Osteocyte (in vitro differentiated cells): Measurements from ENCODE around the gene SNAP23. TPM values are rescaled to one million over a fixed set of nuclear protein-coding genes. Genes with fewer than 3 reads are reported as not detected.

Source experiments
- DNase-seq: peaks from one replicate; pipeline ENCODE4 v3.0.0; 2021; ENCODE audit warnings: mixed read lengths; ENCODE audit not compliant: unreplicated experiment; ENCODE audit errors: extremely low spot score
- H3K27ac Mint-ChIP-seq: one replicate; pipeline ENCODE4 v1.8.0; 2021; ENCODE audit warnings: mild to moderate bottlenecking, mixed read lengths; ENCODE audit not compliant: unreplicated experiment
- H3K27me3 Mint-ChIP-seq: one replicate; pipeline ENCODE4 v1.8.0; 2021; ENCODE audit warnings: mixed read lengths; ENCODE audit not compliant: unreplicated experiment
- H3K36me3 Mint-ChIP-seq: one replicate; pipeline ENCODE4 v1.8.0; 2021; ENCODE audit warnings: mixed read lengths; ENCODE audit not compliant: unreplicated experiment
- H3K4me1 Mint-ChIP-seq: one replicate; pipeline ENCODE4 v1.8.0; 2021; ENCODE audit warnings: mixed read lengths; ENCODE audit not compliant: unreplicated experiment
- H3K4me3 Mint-ChIP-seq: one replicate; pipeline ENCODE4 v1.8.0; 2021; ENCODE audit warnings: mild to moderate bottlenecking, moderate library complexity, mixed read lengths; ENCODE audit not compliant: unreplicated experiment
- H3K9me3 Mint-ChIP-seq: one replicate; pipeline ENCODE4 v1.8.0; 2021; ENCODE audit warnings: mixed read lengths; ENCODE audit not compliant: unreplicated experiment
- CTCF ChIP-seq: fragments of 200-600 bp; sonication (generic); IDR thresholded peaks from 2 replicates; pipeline ENCODE4 v1.5.0; 2021; ENCODE audit warnings: antibody characterized with exemption, mild to moderate bottlenecking, moderate library complexity
- total RNA-seq: library from RNA; stranded (reverse); gene quantifications from 2 replicates; pipeline ENCODE4 v1.2.1, GENCODE V29; 2021

SNAP23 gene
- total RNA-seq, 1 donor from 2014 or later: 72.7 TPM

GRCh38 chr15:42465520-42466259 is 29.7 kb upstream of the SNAP23 start:
- no peak for DNase-seq
- TF ChIP-seq CTCF: no peak
- Mint-ChIP-seq H3K27ac (no peak overlapping the region), H3K36me3 (peaks cover 8% of the 10 kb centered on the region), H3K9me3 (no peaks in the 10 kb centered on the region), H3K4me3 (no peak overlapping the region), H3K4me1 (peaks cover 7% of the 10 kb centered on the region), H3K27me3 (no peaks in the 10 kb centered on the region)

- H3K27ac Mint-ChIP-seq: peak overlapping the region; percentile 25
- TF ChIP-seq CTCF: no peak
- no peaks in the 10 kb centered on the region for H3K27me3 Mint-ChIP-seq
- no peaks in the 10 kb centered on the region for H3K9me3 Mint-ChIP-seq
- H3K4me3 Mint-ChIP-seq: no peak overlapping the region
- DNase-seq: no peak
- peaks cover 7% of the 10 kb centered on the region for H3K4me1 Mint-ChIP-seq
- H3K36me3 Mint-ChIP-seq: peaks cover 3% of the 10 kb centered on the region
These were observed 24.4 kb upstream of the SNAP23 start for GRCh38 chr15:42471002-42471401.

- Mint-ChIP-seq H3K27ac (peak overlapping the region; percentile 39), H3K27me3 (no peaks in the 10 kb centered on the region), H3K4me1 (peaks cover 7% of the 10 kb centered on the region), H3K9me3 (no peaks in the 10 kb centered on the region), H3K36me3 (no peaks in the 10 kb centered on the region), H3K4me3 (no peak overlapping the region)
- no peak for TF ChIP-seq CTCF
- no peak for DNase-seq
These were observed 20.6 kb upstream of the SNAP23 start for GRCh38 chr15:42474827-42475226.

- peaks cover 10% of the 10 kb centered on the region for H3K9me3 Mint-ChIP-seq
- TF ChIP-seq CTCF: no peak
- DNase-seq: no peak
- H3K4me3 Mint-ChIP-seq: no peak overlapping the region
- peaks cover 9% of the 10 kb centered on the region for H3K4me1 Mint-ChIP-seq
- no peaks in the 10 kb centered on the region for H3K27me3 Mint-ChIP-seq
- no peak overlapping the region for H3K27ac Mint-ChIP-seq
- H3K36me3 Mint-ChIP-seq: peaks cover 13% of the 10 kb centered on the region
These were observed 12.7 kb upstream of the SNAP23 start for GRCh38 chr15:42482701-42483100.

- no peak for DNase-seq
- H3K27me3 Mint-ChIP-seq: no peaks in the 10 kb centered on the region
- H3K4me1 Mint-ChIP-seq: peaks cover 16% of the 10 kb centered on the region
- H3K9me3 Mint-ChIP-seq: peaks cover 10% of the 10 kb centered on the region
- TF ChIP-seq CTCF: no peak
- no peak overlapping the region for H3K27ac Mint-ChIP-seq
- H3K4me3 Mint-ChIP-seq: no peak overlapping the region
- peaks cover 13% of the 10 kb centered on the region for H3K36me3 Mint-ChIP-seq
These were observed 11.8 kb upstream of the SNAP23 start for GRCh38 chr15:42483677-42484076.
